ENCODE measurements around the gene TAOK3.

The TAOK3 gene

DNA sequence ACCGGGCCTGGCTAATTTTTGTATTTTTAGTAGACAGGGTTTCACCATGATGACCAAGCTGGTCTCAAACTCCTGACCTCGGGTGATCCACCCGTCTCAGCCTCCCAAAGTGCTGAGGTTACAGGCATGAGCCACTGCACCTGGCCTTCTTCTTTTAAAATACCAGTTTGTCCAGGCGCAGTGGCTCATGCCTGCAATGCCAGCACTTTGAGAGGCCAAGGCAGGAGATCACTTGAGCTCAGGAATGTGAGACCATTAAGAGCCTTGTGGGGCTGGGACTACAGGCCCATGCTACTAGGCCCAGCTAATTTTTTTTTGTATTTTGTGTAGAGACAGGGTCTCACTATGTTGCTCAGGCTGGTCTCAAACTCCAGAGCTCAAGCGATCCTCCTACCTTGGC is 244.8 kb downstream of the TAOK3 start:
- DNase-seq: no peak

DNA sequence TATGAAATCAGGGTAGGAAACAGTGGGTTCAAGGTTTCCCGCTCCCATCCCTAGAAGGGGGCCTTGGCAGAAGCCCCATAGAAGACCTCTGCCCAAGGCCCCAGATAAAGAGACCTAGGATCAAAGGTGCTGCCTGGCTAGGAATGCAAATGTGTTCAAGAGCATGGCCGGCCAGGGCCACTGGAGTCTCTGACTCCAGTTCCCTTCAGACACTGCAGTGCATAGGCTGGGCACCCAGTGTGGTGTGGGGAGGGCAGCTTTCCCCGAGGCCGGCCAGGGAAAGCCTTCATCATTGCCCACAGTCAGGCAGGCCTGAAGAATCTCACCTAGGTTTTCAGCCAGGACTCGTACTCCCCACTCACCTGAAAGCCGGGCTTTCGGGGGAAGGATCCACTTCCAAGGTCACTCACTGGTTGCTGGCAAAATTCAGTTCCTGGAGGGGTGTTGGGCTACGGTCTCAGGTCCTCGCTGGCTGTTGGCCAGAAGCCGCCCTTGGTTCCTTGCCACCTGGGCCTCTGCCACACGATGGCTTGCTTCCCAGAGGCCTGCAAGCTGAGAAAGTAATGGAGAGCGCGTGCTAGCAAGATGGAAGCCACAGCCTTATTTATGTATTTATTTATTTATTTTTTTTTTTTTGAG is 246.5 kb downstream of the TAOK3 start:
- DNase-seq: no peak

DNA sequence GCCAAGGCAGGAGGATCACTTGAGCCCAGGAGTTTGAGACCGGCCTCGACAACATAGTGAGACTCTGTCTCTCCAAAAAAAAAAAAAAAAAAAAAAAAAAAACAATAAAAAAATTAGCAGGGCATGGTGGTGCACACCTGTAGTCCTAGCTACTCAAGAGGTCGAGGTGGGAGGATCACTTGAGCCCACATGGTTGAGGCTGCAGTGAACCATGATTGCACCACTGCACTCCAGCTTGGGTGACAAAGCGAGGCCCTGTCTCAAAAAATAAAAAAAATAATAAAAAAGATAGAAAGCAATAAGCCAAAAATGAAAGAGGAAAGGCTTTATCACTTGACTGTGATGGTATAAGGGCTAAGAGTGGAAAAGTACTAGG is 247.0 kb downstream of the TAOK3 start:
- DNase-seq: no peak

DNA sequence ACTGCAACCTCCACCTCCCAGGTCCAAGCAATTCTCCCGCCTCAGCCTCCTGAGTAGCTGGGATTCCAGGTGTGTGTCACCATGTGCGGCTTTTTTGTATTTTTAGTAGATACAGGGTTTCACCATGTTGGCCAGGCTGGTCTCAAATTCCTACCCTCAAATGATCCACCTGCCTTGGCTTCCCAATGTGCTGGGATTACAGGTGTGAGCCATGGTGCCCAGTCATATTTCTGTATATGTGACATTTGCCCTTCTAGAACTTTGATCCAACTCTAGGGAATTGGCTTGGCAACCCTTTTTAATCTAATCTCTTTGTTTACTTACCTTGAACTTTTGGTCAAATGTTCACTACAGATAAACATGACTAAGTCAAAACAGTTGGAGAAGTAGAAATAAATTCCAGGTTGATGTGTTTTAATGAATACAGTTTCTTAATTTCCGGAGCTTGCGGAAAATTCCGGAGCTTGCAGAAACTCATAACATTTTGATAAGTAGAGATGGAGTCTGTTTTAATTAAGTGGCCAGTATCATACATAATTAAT is 248.3 kb downstream of the TAOK3 start:
- no peak for DNase-seq

DNA sequence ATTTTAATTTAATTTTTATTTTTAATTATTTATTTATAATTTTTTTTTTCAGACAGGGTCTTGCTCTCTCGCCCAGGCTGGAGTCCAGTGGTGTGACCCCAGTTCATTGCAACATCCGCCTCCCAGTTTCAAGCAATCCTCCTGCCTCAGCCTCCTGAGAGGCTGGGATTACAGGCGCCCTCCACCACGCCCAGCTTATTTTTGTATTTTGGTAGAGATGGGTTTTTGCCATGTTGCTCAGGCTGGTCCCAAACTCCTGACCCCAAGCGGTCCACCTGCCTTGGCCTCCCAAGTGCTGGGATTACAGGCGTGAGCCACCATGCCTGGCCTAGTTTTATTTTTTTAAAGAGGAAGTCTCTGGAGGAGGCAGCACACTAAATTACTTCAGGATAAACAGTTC is 250.4 kb downstream of the TAOK3 start:
- no peak for DNase-seq

DNA sequence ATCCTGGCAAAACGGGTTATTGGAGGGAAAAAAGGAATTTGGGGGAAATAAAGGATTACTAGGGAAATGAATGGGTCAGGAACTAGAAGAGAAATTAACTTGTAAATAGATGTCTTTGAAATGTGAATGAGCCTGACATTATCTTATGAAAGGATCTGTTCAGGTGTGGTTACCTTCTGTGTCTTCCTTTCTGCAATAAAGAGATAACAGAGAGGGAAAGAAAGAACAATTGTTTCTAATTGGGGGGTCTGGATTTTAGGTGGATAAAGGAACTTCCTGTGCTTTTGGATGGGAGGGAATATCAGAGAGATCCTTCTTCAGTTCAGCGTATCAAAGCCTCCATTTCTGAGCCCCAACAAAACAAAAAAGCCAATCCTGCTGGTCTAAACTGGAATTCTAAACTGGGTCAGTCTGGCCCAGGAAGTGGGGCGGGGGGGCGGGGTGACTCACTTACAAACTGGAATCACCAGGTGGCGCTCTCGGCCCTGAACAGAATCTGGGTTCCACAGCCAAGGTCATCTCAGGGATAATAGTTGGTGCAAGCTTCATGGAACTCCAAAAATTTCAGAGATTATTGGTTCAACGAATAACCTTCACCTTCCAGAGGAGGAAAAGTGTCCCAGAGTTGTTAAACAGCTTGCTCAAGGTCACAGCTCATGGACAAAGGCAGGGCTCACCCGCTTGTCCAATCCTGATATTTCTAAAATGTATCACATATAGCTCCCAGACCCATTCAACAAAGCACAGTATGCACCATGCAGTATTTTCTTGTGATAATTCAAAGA is 251.9 kb downstream of the TAOK3 start:
- peak; percentile 78 for DNase-seq

DNA sequence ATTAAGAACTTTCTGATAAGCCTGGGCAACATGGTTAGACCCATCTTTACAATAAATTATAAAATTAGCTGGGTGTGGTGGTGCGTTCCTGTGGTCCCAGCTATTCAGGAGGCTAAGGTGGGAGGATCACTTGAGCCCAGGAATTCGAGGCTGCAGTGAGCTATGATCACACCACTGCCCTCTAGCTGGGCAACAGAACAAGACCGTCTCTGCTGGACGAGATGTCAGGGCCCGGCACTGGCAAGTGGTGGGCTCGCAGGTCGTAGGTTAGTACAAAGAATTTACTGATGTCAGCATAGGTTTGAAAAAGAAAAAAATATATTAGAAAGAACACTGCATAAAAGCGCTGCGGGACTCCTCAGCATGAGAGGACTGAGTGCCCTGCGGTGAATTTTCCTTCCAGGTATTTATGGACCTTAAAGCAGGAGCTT is 253.2 kb downstream of the TAOK3 start:
- DNase-seq: no peak

DNA sequence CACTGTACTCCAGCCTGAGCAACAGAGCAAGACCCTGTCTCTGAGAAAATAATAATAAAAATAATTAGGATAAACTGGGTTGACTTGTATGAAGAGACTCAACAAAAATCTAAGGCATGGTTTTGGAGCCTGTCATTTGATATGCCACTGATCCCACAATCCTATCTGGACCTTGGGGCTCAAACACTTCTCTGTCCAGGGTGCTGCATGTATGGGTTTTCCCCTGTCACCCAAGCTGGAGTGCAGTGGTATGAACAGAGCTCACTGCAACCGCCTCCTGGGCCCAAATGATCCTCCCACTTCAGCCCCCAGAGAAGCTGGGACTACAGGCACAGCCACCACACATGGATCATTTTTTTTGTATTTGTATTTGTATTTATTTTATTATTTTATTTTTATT is 263.6 kb downstream of the TAOK3 start:
- no peak for DNase-seq

DNA sequence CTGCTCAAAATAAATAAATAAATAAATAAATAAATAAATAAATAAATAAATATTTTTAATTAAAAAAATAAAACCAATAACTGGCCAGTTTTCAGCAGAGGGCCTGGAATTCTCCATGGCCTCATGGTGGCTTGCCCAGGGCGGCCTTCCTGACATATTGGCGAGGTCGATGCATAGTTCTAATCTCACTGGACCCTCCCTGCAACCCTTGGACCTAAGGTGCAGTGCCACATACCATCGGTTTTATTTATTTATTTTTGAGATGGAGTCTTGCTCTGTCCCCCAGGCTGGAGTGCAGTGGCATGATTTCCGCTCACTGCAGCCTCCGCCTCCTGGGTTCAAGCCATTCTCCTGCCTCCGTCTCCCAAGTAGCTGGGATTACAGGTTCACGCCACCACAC is 265.0 kb downstream of the TAOK3 start:
- DNase-seq: no peak

DNA sequence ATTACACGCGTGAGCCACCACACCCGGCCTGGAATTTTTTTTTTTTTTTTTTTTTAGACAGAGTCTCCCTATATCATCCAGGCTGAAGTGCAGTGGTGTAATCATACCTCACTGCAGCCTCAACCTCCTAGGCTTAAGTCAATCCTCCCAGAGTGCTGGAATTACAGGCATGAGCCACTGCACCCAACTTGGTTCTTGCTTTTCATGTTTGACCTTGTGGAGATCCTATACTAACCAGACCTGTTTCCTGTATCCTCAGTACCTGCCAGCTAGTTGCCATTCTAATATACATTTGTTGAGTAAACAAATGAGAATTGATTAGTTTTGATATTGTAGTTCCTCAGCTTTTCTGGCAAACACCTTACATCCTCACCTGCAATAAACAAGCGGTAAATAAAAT is 265.7 kb downstream of the TAOK3 start:
- no peak for DNase-seq

DNA sequence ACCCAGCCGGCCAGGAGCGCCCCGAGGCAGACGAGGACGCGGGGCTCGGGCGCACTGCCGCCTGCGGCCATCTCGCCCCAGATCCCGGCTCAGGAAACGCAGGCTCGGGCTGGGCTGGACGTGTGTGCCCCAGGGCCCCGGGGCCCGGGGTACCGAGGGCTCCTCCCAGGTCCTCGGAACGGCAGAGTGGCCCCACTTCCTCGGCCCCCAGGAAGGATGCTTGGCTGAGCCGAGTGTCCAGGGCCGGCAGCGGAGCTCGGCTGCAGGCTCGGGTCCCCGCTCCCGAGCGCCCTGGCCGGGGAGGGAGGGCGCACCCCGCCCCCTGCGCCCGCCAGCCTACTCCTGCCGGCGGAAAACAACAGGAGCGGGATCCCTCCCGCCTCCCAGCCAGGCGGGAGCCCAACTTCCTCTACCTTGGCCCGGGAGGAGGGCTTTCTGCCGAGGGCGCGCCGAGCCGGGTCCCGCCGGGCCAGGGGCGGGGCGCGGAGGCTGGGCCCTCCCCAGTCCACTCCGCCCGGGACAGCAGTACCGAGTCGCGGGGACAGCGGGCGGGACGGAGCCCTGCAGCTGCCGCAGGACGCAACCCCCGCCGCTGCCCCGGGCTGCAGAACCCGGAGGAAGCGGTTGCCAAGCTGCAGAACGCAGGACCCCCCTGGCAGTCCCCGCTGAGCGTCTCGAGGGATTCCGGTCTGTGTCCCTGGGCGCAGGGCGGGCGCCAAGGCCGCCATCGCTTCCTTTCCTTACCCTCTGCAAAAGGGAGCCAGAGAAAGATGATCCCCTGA is 268.9 kb downstream of the TAOK3 start, which contains the start of gene VSIG10:
Gene VSIG10, minus strand, starts transcription at position 411 of the 782 bp plus-strand sequence. Its CDS starts 340 bp downstream, at position 71.
- peak; percentile 16 for DNase-seq

DNA sequence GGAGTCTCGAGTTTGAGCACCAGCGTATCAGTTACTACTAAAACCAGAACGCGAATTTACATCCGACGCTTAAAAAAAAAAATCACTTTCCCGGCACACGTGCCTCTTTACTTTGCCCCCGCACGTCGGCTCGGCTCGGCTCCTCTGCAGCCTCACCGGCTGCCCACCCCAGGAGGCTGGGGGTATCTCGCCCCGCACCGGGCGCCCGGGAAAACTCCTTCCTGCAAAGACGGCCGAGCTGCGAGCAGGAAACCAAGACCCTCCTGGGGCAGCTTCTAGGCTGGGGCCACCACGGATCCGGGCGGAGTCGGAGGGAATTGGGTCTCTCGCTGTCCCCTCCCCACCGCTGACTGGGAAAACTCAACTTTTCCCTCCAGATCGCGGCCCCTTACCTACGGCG is 269.5 kb downstream of the TAOK3 start:
- DNase-seq: no peak

DNA sequence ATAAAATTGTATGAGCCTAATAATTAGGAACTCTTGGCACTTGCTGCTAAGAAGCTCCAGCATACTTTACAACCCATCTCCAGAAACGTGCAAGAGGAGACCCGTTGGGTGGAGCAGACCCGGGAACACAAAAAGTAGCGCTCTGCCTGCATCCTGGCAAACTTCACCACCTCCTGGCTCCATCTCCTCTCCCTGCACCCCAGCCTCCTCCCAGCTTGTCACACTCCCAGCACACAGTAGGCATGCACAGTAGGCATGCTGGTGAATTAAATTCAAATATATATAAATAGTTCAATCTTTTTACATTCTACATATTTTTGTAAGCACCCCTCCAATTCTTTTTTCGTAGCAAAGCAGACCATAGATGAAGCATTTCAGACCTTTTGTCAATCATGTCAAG is 270.1 kb downstream of the TAOK3 start:
- no peak for DNase-seq

DNA sequence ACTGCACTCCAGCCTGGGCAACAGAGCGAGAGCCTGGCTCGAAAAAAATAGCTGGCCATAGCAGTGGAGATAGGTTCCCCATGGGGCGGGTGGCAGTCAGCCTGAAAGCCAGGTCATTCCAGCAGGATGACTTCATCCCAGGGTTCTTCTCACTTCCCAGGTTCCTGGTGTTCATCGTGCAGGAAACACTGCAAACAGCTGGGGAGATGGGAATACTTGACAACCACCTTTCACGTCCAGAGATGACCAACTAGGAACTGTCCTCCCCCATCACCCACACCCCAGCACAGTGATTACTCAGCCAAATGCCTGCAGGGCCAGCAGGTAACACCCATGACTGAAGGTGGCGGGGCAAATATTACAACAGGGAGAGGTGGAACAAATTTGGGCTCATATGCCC is 270.6 kb downstream of the TAOK3 start:
- DNase-seq: no peak

DNA sequence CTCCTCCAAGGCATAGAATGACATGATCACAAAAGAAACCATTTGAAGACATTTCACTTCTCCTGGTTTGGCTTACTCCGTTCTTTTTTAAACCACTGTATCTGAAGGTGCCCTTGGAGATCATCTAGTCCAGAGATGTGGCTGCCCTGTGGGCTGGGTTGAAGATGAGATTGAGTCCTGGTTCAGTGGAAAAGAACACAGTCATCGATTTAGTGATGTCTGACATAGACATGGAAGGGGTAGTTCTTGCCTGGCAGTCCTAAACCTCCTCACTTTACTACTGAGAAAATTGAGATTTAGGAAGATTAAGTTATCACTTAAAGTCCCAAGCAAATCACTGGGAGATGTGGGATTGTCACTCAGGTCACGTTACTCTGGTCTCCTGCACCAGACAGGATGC is 271.7 kb downstream of the TAOK3 start:
- DNase-seq: no peak
